ENCODE measurements around the gene EPS15. TPM values are rescaled to one million over a fixed set of nuclear protein-coding genes. Genes with fewer than 3 reads are reported as not detected.
A peak's percentile ranks its signal among the peaks of the same experiment; 100 is the strongest.
"Not testable (repeated sequence)": the region's sequence is repeated elsewhere in the genome, so short reads cannot be mapped to it uniquely, and the experiment has no call there.

EPS15 gene
- total RNA-seq, 2 experiments from 2014 or later = 59.6 to 61.6 TPM

GRCh38 chr1:51329443-51330325, 189.4 kb downstream of the EPS15 start:
- DNase-seq (no peak), ATAC-seq (no peak)
- no peaks in the 10 kb centered on the region for H3K36me3 Mint-ChIP-seq (ENCODE audit: low read depth)
- no peaks in the 10 kb centered on the region for H3K9me3 Mint-ChIP-seq (ENCODE audit: low read depth)
- H3K4me3 Mint-ChIP-seq = peak overlapping the region; percentile 15
- peaks cover 15% of the 10 kb centered on the region for H3K4me1 Mint-ChIP-seq
- ChIA-PET CTCF (interaction anchor here (0.7 to 1.4 kb wide), 2 partner anchors 33 to 211 kb away, joined by 3 to 4 read pairs; no protein-coding TSS in a partner anchor), POLR2A (no interaction called here)
- peaks cover 29% of the 10 kb centered on the region for H3K27me3 Mint-ChIP-seq
- intact Hi-C loops (cut with DNase I, micrococcal nuclease) = loop anchor here in 1 of 2 experiments (10.0 kb wide), 1 partner anchor 55 kb away; no protein-coding TSS in a partner anchor
- H3K27ac Mint-ChIP-seq = no peak overlapping the region

- H3K36me3 Mint-ChIP-seq (ENCODE audit: low read depth) = no peaks in the 10 kb centered on the region
- intact Hi-C loops (cut with DNase I, micrococcal nuclease) = no loop called here
- DNase-seq (no peak), ATAC-seq (no peak)
- H3K9me3 Mint-ChIP-seq (ENCODE audit: low read depth) = no peaks in the 10 kb centered on the region
- peaks cover 15% of the 10 kb centered on the region for H3K4me1 Mint-ChIP-seq
- H3K27me3 Mint-ChIP-seq = peaks cover 29% of the 10 kb centered on the region
- CTCF ChIA-PET = interaction anchor here (0.7 to 1.4 kb wide), 2 partner anchors 32 to 212 kb away, joined by 3 to 4 read pairs; no protein-coding TSS in a partner anchor
- POLR2A ChIA-PET = no interaction called here
- no peak overlapping the region for H3K27ac Mint-ChIP-seq
- no peak overlapping the region for H3K4me3 Mint-ChIP-seq
Measured at GRCh38 chr1:51328926-51329325, 190.1 kb downstream of the EPS15 start.

DNA sequence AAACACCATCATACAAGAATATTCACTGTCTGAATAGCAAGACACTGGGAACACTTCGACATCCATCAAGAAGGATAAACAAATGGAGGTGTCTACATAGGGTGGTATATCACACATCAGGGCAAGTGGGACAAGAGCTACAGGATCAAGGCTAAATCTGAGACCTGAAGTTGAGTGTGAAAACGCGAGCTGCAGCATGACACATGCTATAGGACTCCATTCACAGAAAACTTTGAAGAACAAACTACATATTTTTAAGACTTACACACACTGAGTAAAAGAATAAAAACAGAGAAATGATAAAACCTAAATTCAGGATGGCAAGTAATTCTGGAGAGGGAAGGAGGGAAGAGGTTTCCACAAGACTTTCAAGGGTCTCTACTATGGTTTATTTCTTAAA, 190.8 kb downstream of the EPS15 start:
- Mint-ChIP-seq H3K27me3 (peaks cover 29% of the 10 kb centered on the region), H3K9me3 (ENCODE audit: low read depth) (no peaks in the 10 kb centered on the region), H3K27ac (no peak overlapping the region), H3K36me3 (ENCODE audit: low read depth) (no peaks in the 10 kb centered on the region), H3K4me3 (no peak overlapping the region), H3K4me1 (peaks cover 15% of the 10 kb centered on the region)
- ATAC-seq = no peak
- intact Hi-C loops (cut with DNase I, micrococcal nuclease) = no loop called here
- no peak for DNase-seq
- POLR2A ChIA-PET = no interaction called here
- CTCF ChIA-PET = no interaction called here

GRCh38 chr1:51327386-51327785, 191.7 kb downstream of the EPS15 start:
- peaks cover 29% of the 10 kb centered on the region for H3K27me3 Mint-ChIP-seq
- DNase-seq (no peak), ATAC-seq (no peak)
- intact Hi-C loops (cut with DNase I, micrococcal nuclease) = no loop called here
- POLR2A ChIA-PET = interaction anchor here (0.7 kb wide), 1 partner anchor 370 kb away, joined by 8 read pairs; no protein-coding TSS in a partner anchor
- no peak overlapping the region for H3K4me3 Mint-ChIP-seq
- CTCF ChIA-PET = interaction anchor here (0.8 kb wide), 1 partner anchor 188 kb away, joined by 4 read pairs; no protein-coding TSS in a partner anchor
- no peak overlapping the region for H3K27ac Mint-ChIP-seq
- H3K36me3 Mint-ChIP-seq (ENCODE audit: low read depth) = no peaks in the 10 kb centered on the region
- H3K9me3 Mint-ChIP-seq (ENCODE audit: low read depth) = no peaks in the 10 kb centered on the region
- peaks cover 15% of the 10 kb centered on the region for H3K4me1 Mint-ChIP-seq

- Mint-ChIP-seq H3K4me1 (peaks cover 14% of the 10 kb centered on the region), H3K9me3 (ENCODE audit: low read depth) (no peaks in the 10 kb centered on the region), H3K27me3 (peaks cover 27% of the 10 kb centered on the region), H3K4me3 (no peak overlapping the region), H3K27ac (no peak overlapping the region), H3K36me3 (ENCODE audit: low read depth) (no peaks in the 10 kb centered on the region)
- ChIA-PET POLR2A (no interaction called here), CTCF (interaction anchor here (0.8 kb wide), 1 partner anchor 188 kb away, joined by 4 read pairs; no protein-coding TSS in a partner anchor)
- DNase-seq = no peak
- ATAC-seq = no peak
- intact Hi-C loops (cut with DNase I, micrococcal nuclease) = no loop called here
Measured at GRCh38 chr1:51326839-51327238, 192.2 kb downstream of the EPS15 start.

- H3K27me3 Mint-ChIP-seq = peaks cover 21% of the 10 kb centered on the region
- ATAC-seq (no peak), DNase-seq (no peak)
- no peak overlapping the region for H3K27ac Mint-ChIP-seq
- ChIA-PET CTCF (no interaction called here), POLR2A (no interaction called here)
- H3K4me1 Mint-ChIP-seq = peaks cover 7% of the 10 kb centered on the region
- no peaks in the 10 kb centered on the region for H3K36me3 Mint-ChIP-seq (ENCODE audit: low read depth)
- H3K4me3 Mint-ChIP-seq = no peak overlapping the region
- intact Hi-C loops (cut with DNase I, micrococcal nuclease) = no loop called here
- H3K9me3 Mint-ChIP-seq (ENCODE audit: low read depth) = no peaks in the 10 kb centered on the region
Measured at GRCh38 chr1:51325878-51326755, 192.9 kb downstream of the EPS15 start.

GRCh38 chr1:51325391-51325790, 193.7 kb downstream of the EPS15 start:
- no peak overlapping the region for H3K4me3 Mint-ChIP-seq

GRCh38 chr1:51325011-51325385, 194.1 kb downstream of the EPS15 start:
- H3K4me1 Mint-ChIP-seq; CTCF ChIA-PET; H3K4me3 Mint-ChIP-seq; intact Hi-C loops (cut with DNase I, micrococcal nuclease); H3K36me3 Mint-ChIP-seq (ENCODE audit: low read depth); H3K27ac Mint-ChIP-seq; ATAC-seq; DNase-seq; H3K9me3 Mint-ChIP-seq (ENCODE audit: low read depth); POLR2A ChIA-PET: not testable (repeated sequence)
- H3K27me3 Mint-ChIP-seq = peaks cover 15% of the 10 kb centered on the region

More at GRCh38 chr1:51325391-51325790, 193.7 kb downstream of the EPS15 start:
- Mint-ChIP-seq H3K27ac (no peak overlapping the region), H3K4me1 (peaks cover 2% of the 10 kb centered on the region), H3K9me3 (ENCODE audit: low read depth) (no peaks in the 10 kb centered on the region), H3K27me3 (peaks cover 16% of the 10 kb centered on the region), H3K36me3 (ENCODE audit: low read depth) (no peaks in the 10 kb centered on the region)
- POLR2A ChIA-PET = no interaction called here
- no peak for ATAC-seq
- DNase-seq = no peak
- intact Hi-C loops (cut with DNase I, micrococcal nuclease) = no loop called here
- CTCF ChIA-PET = no interaction called here

GRCh38 chr1:51324251-51325010, 194.6 kb downstream of the EPS15 start:
- no peaks in the 10 kb centered on the region for H3K36me3 Mint-ChIP-seq (ENCODE audit: low read depth)
- intact Hi-C loops (cut with DNase I, micrococcal nuclease) = no loop called here

DNA sequence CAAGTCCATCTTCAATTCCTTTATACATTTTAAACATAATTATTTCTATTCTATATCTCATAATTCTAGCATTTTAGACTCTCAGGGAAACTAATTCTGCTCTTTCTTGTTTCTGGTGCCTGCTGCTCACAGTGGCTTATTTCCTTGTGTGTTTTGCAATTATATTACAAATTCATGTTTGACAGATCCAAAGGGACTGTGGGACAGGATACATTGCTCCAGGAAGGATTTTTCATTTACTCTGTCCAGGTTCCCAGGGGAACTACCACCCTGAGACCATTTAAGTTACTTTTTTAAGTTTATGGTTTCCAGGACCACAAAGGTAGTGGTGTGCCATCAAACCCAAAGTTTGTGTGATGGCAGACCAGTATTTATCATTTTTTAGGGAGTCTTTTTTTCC, 195.3 kb downstream of the EPS15 start:
- Mint-ChIP-seq H3K4me3 (no peak overlapping the region), H3K27me3 (peaks cover 7% of the 10 kb centered on the region), H3K9me3 (ENCODE audit: low read depth) (no peaks in the 10 kb centered on the region), H3K4me1 (peaks cover 2% of the 10 kb centered on the region), H3K36me3 (ENCODE audit: low read depth) (no peaks in the 10 kb centered on the region), H3K27ac (no peak overlapping the region)
- ATAC-seq = no peak
- CTCF ChIA-PET = no interaction called here
- POLR2A ChIA-PET = no interaction called here
- DNase-seq = no peak
- intact Hi-C loops (cut with DNase I, micrococcal nuclease) = no loop called here

More at GRCh38 chr1:51324251-51325010, 194.6 kb downstream of the EPS15 start:
- ChIA-PET CTCF (no interaction called here), POLR2A (no interaction called here)
- DNase-seq = no peak
- Mint-ChIP-seq H3K9me3 (ENCODE audit: low read depth) (no peaks in the 10 kb centered on the region), H3K4me1 (peaks cover 2% of the 10 kb centered on the region), H3K27me3 (peaks cover 12% of the 10 kb centered on the region), H3K4me3 (no peak overlapping the region), H3K27ac (no peak overlapping the region)
- ATAC-seq = no peak
